Stimulated activated CD4-positive, alpha-beta T cell treated with anti-CD3 and anti-CD28 coated beads, Interleukin-1b, Interleukin-23, amount 100 ng/mL, for 48 hours (primary cell): ENCODE results near the gene MAPK8IP2.
A peak's percentile ranks its signal among the peaks of the same experiment; 100 is the strongest.
"Not testable (repeated sequence)": the region's sequence is repeated elsewhere in the genome, so short reads cannot be mapped to it uniquely, and the experiment has no call there.

Experiments
- DNase-seq: peaks from one replicate; pipeline ENCODE4 v3.0.0-alpha.2; 2020

The MAPK8IP2 gene

DNA sequence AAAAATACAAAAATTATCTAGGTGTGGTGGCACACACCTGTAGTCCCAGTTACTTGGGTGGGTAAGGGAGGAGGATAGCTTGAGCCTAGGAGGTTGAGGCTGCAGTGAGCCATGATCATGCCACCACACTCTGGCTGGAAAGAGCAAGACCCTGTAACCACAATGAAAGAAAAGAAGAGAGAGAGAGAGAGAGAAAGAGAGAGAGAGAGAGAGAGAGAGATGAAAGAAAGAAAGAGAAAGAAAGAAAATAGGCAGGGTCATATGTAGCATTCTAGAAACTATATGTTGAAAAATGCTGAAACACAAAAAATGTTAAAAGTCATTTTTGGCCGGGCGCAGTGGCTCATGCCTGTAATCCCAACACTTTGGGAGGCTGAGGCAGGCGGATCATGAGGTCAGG, 13.7 kb downstream of the MAPK8IP2 start:
- DNase-seq: not testable (repeated sequence)

DNA sequence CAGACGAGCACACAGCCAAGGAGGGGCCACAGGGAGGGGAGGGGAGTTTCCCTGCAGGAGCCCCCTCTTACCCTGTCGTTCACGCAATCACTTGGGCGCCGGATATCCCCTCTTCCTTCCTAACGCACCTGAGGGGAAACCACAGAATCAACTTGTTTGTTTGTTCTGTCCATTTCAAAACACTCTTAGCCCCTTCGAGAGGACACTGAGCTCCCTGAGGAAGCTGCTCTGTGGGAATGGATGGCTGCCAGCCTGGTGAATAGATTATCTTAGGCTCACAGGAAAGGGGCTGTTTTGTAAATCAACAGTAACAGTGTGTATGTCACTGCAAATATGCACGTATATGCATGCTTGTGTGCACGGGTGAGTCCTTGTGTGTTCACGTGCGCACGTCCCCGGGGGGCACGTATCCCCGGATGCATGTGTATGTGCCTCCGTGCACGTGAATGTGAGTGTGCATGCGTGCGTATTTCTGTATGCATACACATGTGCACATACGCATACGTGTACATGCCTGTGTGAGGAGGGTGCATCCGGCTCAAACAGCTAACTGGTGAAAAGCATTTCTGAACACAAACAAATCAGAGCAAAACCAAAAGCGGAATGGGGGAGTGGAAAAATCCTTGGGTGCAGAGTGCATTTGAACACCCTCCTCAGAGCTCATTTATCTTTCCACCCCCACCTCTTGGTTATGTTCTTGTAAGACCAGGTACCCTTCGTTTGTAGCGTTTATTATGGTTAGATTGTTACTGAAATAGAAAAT, 20.2 kb downstream of the MAPK8IP2 start:
- DNase-seq: peak; percentile 77

DNA sequence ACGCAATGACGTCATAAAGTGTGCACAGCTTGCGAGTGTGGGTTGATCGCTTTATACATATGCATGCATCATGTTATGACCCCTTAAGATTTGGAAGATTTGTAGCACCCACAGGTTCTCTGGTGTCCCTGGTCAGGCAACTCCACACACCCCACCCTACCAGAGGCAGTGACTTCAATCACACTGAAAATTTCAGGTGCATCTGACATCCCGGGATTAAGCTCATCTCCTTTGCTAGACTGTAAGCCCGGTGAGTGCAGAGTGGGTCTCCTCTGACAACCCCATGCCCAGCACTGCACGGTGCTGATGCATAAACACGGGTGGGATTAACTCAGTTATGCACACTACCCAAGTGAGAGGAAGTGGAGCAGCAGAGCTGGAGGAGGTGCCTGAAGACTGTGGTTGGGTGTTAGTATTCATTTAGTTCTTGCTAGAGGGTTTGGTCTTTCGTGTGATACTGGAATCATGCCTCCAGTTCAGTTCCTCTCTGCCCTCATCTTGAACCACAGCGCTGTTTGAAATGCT, 20.8 kb downstream of the MAPK8IP2 start:
- DNase-seq: peak; percentile 63

DNA sequence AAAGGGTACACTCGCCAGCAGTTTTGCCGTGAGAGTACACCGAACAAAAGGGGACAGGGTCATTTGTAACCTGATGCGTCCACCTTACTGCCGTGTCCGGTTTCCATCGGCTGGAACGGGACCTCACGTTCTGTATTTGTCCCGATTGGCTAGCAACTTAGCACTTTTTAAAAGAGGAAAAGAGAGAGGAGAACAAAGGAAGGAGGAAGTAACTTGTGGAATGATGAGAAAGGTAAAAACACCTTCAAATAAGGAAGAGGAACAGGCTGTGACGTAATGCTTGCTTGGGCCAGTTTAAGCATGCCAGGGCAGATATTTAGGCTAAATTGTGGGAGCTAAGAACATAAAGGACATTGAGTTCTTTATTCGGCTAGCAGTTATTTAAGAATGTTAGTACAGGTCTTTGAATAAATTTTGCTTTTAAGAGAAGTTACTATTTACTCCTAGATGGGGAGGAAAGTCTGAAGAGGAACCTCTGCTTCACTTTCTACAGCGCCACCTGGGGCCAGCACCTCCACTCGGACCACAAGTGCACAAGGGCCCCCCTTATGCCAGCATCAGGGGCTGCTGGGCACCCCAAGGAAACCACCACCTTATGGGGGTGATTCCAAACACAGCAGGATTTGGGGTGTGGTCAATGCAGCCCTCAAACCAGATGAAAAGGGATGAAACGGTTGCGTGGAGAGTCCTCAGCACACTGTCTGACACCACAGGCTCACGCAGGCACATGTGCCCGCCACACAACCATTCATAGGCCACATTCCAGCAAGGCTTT, 21.5 kb downstream of the MAPK8IP2 start:
- no peak for DNase-seq

DNA sequence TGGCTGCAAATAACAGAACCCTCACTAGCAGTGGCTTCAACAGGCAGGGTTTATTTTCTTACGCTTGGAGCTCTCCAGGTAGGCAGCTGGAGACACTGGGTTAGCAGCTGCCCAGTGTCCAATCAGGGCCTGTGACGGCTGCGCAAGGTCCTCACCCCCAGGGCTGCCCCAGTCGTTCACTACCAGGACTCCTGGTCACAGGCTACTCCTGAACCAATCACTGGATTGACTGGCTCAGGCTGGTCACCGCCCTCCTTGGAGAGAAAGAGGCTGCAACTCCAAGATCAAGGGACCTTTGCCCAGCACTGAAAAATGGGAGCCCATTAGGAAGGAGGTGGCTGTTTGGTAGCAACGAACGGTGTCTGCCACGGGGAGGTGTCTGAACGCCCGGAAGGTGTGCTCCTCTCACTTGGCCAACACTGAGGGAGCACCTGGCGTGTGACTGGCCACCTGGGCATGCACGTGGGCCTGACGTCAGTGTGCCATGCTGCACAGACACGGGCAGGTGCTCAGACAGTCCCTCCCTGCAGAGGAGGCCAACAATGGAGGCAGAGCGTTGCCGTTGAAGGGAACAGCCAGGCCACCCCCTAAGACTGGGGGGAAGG, 22.2 kb downstream of the MAPK8IP2 start:
- no peak for DNase-seq

DNA sequence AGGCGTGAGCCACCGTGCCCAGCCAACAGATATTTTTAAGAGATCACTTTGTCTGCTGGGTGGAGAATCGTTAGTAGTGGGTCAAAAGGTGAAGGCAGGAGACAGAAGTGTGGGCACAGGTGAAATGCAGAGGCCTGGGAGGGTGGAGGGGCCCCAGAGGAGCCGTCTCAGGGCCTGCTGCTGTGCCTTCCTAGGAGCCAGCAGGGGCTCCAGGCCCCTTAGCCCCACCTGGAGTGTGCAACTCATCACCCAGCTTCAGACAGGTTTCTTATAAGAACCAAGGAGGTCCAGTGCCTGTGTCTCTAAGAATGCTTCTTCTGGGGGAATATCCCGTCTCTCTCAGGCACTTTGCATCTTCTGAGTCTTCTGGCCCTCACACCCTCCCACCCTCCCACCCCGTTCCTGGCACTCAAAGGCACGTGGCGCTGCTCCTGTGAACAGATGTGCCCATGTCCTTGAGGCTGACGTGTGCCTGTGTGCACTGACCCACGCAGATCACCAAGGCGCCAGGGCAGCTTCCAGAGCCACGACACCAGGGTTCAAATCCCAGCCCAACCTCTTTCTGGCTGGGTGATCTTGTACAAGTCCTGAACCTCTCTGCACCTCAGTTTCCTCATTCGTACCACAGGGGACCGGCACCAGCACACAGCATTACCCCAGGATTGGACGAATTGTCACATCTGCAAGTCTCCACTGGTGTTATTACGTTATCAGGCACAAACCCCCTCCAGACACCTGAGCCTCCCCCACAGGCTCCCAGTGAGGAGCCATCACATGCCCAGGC, 23.9 kb downstream of the MAPK8IP2 start:
- no peak for DNase-seq

DNA sequence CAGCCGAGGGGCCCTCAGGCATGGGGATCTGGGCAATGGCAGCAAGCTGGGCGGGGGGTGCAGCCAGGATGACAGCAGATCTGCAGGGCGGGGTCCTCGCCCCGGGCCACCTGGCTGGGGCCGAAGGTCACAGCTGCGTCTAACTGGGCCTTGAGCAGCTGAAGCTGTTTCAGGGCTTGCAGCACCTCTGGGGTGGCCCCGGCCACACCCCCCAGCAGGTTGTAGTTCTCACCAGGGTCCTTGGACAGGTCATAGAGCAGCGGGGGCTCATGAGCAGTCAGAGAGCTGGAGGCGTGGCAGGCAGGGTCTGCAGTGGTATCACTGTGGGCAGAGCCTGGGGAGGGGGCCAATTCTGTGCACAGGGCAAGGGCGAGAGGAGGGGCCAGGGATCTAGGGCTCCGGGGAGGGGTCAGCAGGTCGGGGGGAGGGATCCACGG, 24.6 kb downstream of the MAPK8IP2 start:
- DNase-seq: no peak

DNA sequence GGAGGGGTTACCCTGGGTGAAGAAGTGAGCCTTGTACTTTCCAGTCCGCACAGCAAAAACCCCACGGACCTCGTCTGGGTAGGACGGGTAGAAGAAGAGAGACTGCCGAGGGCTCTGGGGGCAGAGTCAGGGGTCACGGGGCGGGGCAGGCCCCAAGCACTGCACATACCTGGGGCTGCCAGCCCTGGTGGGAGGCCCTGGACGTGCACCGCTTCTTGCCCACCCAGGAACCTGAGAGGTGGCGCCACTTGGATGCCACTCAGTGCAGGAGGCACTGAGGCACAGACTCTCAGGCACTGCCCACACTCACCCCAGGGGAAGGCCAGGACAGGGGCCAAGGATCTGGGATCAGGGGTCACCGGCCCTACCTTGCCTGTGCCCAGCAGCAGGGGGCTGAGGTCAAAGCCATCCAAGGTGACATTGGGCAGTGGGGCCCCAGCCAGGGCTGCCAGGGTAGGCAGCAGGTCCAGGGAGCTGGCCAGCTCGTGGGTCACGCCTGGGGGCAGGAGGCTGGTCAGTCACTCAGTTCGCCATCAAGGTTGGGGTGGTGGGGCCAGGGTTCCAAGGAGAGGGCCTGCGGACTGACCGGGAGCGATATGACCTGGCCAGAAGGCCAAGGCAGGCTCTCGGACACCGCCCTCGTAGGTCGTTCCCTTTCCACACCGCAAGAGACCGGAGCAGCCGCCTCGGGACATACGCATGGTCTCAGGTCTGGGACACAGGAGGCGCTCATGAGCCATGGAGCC, 25.1 kb downstream of the MAPK8IP2 start:
- DNase-seq: no peak

DNA sequence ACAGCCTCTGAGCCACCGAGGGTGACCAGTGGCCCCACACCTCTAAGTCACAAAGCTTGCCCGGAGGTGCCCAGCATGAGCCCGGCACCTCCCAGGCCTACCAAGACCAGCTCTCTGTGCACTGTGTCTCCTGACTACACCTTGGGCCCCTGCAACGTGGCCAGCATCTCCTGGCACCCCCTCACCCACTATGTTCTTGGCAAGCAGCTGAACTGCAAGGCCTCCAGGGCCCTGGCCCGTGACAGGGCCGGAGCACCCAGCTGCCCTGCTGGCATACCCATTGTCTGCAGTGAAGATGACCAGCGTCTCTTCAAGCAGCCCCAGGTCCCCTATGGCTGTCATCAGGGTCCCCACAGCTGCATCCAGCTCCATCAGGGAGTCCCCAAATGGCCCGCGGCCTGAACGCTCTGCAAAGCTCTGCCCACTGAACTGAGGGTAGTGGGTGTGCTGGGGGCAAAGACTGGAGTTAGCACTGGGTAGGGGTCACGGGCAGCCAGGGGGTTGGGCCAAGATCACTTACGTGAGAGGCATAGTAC, 25.8 kb downstream of the MAPK8IP2 start:
- DNase-seq: no peak

DNA sequence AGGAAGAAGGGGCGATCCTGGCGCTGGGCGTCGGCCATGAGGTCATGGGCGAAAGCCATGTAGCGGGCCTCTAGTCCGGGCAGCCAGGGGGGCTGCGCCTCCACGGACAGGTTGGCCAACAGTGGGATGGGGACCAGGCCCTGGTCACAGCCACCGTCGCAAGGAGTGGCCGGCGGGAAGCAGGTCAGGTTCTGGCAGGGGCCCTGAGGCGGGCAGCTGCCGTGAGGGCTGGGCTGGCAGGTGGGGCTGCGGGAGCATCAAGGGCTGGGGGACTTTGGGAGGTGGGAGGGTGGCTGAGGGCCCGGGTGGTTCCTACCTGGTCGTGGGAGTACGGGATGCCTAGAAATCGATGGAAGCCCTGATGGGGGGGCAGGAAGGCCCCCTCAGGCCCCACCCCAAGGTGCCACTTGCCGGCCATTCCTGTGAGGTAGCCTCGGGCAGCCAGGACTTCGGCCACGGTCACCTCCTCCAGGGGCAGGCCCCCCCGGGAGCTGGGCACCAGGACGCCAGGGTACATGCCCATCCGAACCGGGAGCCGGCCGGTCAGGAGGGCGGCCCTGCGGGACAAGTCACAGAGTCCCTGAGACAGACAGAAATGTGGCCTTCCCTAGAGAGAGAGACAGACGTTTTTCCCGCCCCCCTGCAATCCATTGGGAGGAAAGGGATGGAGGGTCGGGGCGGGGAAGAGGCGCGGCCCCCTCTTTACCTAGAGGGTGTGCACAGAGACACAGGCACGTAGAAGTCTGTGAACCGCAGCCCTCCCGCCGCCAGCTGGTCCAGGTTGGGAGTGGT, 26.5 kb downstream of the MAPK8IP2 start:
- no peak for DNase-seq

DNA sequence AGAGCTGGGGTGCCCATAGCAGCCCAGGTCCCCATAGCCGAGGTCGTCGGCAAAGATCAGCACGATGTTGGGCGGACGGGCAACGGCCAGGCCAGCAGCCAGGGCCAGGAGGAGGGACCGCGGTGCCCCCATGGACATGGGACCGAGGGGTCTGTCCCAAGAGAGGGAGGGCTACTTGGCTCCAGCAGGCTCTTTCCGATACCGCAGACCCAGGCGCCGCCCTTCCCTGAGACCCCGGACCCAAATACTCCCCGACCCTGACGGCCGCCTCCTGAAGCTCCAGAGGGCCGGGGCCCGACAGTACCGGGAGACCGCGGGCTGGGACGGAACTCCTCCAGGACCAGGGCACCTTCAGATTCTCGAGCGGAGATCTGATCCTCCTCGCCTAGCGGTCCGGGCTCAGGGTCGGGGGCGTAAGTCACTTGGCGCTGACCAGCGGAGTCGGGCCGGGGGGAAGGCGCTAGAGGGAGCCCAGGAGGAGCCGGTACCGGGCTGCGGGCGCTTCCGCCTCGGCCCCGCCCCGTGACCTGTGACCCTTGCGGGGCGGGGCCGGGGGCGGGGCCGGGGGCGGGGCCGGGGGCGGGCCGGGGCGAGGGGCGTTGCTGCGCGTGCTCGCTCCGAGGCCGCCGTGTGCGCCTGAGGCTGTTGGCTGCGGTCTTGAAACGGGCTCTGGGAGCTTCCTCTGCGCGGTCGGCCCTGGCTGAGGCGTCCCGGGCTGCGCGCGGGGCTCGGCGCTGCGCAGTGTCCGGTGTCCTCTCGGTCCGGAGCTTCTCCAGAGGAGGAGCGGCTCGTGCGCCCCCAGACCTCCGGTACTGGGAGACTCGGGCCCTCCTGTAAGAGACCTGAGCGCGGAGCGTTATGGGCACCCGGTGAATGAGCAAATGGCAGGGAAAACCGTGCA, 27.3 kb downstream of the MAPK8IP2 start, which contains the start of gene ARSA:
ARSA (minus strand) TSS at position 511 of the 901 bp plus-strand sequence; CDS start at position 138, 373 bp downstream.
- peak; percentile 79 for DNase-seq

DNA sequence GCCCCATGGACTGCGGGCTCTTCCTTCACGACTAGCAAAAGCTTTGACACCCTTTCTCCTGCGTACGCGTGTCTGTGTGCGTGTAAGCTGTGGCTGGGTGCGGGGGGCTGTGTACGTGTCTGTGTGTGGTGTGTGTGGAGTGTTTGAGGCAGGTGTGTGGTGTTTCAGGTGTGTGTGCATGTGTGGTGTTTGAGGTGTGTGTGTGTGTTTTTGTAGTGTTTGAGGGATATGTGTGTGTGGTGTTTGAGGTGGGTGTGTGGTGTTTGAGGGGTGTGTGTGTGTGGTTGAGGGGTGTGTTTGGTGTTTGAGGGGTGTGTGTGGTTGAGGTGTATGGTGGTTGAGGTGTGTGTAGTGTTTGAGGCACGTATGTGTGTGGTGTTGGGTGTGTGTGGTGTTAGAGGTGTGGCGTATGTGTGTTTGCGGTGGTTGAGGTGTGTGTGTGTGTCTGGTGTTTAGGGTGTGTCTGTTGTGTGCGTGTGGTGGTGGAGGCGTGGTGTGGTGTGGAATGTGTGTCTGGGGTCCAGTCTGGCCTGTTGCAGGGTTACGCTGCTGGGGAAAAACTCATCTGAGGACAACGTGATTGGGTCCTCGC, 28.0 kb downstream of the MAPK8IP2 start:
- DNase-seq: no peak

DNA sequence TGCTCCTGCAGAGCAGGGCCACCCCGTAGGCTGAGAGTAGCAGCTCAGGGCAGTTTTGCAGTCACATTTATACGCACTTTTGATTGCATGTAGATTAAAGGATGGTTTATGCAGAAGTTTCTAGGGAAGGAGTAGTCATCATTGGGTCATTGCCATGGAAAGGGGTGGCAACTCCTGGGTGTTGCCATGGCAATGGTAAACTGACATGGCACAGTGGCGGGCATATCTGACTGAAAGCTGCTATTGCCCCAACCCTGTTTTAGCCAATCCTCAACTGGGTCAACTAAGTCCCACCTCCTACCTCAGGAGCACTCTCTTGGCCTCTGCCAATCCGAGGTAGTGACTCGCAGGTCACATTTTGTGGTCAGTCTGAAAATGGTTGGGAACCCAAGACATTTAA, 29.8 kb downstream of the MAPK8IP2 start:
- DNase-seq: no peak

DNA sequence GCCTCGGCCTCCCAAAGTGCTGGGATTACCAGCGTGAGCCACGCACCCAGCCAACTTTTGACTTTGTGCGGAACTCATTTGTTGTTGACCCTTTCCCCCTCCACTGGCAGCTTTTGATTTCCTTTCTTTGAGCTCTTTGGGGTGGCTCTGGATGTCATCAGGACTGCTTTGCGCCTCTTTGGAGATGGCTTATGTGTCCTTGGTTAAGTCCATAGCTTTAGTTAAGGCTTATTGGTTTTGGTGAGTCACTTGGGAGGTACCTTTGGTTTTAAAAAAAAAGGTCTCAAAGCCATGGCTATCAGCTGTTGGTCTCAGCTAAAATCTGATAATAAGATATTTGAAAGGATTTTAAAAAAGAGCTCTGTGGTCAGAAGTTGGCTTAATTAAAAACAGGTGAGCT, 32.5 kb downstream of the MAPK8IP2 start:
- DNase-seq: no peak

DNA sequence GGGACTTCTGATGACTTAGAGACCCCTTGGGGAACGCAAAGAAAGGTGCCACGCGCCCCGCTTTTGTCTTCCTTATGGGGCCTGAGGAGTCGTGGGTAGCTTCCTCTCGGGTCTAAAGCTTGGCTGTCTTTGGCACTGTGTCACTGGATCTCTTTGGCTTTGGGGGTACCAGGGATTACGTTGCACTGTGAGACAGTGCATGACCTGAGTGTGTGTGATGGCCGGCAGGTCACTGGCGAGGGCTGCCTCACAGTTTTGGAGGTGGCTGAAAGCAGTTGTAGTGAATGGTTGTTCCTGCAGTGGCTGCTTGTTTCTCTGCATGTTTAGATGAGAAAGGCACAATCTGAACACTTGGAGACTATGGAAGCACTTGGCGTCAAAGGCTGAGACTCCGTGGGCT, 33.2 kb downstream of the MAPK8IP2 start:
- no peak for DNase-seq

DNA sequence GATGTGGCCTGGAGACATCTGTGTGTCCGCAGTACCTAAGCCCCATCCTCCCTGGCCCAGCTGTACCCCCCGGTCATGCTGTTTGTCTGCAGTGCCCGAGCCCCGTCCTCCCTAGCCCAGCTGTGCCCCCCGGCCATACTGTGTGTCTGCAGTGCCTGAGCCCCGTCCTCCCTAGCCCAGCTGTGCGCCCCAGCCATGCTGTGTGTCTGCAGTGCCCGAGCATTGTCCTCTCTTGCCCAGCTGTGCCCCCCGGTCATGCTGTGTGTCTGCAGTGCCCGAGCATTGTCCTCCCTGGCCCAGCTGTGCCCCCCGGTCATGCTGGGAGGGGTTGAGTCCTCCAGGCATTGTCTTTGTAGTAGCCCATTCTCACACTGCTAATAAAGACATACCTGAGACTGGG, 35.0 kb downstream of the MAPK8IP2 start:
- no peak for DNase-seq

DNA sequence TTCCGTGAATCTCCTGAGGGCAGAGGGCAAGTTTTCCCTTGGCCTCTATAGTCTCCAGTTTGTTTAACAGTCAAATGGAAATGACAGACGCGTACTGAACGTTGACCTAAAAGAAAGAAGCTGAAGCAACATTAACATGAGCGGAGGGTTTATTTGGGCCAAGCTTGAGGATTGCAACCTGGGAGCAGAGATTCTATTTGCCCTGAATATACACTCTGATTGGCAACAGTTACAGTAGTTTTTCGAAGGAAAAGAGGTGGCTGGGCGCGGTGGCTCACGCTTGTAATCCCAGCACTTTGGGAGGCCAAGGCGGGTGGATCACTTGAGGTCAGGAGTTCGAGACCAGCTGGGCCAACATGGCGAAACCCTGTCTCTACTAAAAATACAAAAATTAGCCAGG, 39.7 kb downstream of the MAPK8IP2 start:
- DNase-seq: not testable (repeated sequence)

DNA sequence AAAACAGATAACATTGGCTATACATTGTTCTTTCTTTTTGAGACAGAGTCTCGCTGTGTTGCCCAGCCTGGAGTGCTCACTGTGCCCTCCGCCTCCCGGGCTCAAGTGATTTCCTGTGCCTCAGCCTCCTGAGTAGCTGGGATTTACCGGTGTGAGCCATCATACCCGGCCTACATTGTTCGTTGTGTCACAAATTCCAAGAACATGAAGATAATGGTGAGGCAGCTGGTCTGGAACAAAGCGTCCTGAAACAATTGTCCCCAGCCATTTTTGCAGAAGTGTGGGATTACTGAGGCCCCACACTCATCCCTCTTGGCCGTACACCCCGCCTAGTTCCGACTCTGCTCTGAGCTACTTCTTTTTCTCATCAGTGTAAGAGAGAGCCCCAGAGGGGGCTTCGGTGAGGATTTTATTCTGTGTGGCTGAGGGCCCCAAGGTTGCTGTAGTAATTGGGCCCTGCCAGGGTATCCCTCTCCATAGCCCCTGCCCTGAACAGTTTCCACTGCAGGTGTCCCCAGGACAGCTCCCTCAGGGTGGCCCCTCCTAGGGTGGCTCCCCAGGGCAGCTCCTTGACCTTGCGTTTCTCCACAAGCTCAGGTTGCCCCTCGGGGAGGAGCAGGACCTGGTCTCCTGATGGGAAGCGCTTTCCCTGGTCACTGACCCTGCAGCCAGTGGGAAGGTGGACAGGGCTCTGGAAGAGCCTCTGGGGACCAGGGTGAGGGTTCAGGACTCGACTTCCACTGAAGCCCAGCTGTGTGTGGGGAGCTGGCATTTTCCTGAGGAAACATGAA, 40.5 kb downstream of the MAPK8IP2 start:
- DNase-seq: no peak
